Embryonic facial prominence (tissue), 1 donor: ENCODE data around the gene NR3C1.

ENCODE experiments used
- DNase-seq: peaks from one replicate; pipeline ENCODE4 v3.0.0-alpha.2; 2016; ENCODE audit errors: extremely low spot score

NR3C1 gene

GRCh38 chr5:143426437-143426991 is 23.0 kb upstream of the NR3C1 start:
- no peak for DNase-seq

- DNase-seq, result no peak
Observed at GRCh38 chr5:143425835-143426234, 22.3 kb upstream of the NR3C1 start.

GRCh38 chr5:143418140-143418866 is 14.8 kb upstream of the NR3C1 start:
- no peak for DNase-seq

GRCh38 chr5:143417503-143418139 is 14.1 kb upstream of the NR3C1 start:
- no peak for DNase-seq

GRCh38 chr5:143416411-143416810 is 12.9 kb upstream of the NR3C1 start:
- DNase-seq, result no peak

- no peak for DNase-seq
Observed at GRCh38 chr5:143413958-143414669, 10.6 kb upstream of the NR3C1 start.

- DNase-seq, result no peak
Observed at GRCh38 chr5:143412661-143413342, 9.3 kb upstream of the NR3C1 start.

GRCh38 chr5:143409926-143410325 is 6.4 kb upstream of the NR3C1 start:
- DNase-seq, result no peak

GRCh38 chr5:143406408-143406807 is 2.9 kb upstream of the NR3C1 start:
- DNase-seq, result no peak

GRCh38 chr5:143405849-143406098 is 2.3 kb upstream of the NR3C1 start:
- DNase-seq, result no peak

- DNase-seq, result peak; percentile 80
Observed at GRCh38 chr5:143405063-143405848, 1.8 kb upstream of the NR3C1 start.

GRCh38 chr5:143404416-143405062 is 1.1 kb upstream of the NR3C1 start:
- DNase-seq, result peak; percentile 86

GRCh38 chr5:143403334-143403592 is 223 bp downstream of the NR3C1 start:
- peak; percentile 53 for DNase-seq

GRCh38 chr5:143402553-143403333 is 743 bp downstream of the NR3C1 start:
- no peak for DNase-seq

- DNase-seq, result no peak
Observed at GRCh38 chr5:143402017-143402552, 1.4 kb downstream of the NR3C1 start.

GRCh38 chr5:143401227-143402016 is 2.1 kb downstream of the NR3C1 start:
- DNase-seq, result no peak

GRCh38 chr5:143400541-143401226 is 2.8 kb downstream of the NR3C1 start:
- DNase-seq, result no peak

GRCh38 chr5:143399616-143400540 is 3.6 kb downstream of the NR3C1 start:
- DNase-seq, result no peak
